ENCODE results near the gene MCF2L.

Gene MCF2L

DNA sequence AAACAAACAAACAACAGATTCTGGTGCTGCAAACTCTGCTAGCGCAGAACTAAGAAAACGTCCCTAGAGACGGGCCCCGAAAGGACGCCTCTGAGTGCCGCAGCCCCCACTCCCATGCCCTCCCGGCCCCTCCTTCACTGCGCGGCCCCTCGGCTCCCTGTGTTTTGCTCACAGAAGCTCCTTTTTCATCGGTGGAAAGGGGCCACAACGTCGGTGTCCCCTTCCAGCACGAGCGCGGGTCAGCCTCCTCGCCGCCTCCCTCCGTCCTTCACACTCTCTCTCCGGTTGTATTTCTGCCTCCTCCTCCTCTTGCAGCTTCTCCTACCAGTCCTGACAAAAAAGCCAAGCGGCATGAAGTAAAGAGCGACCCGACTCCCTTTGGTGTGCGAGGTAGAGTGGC lies 121.8 kb downstream of the MCF2L start:
- no peak overlapping the region for H3K4me3 ChIP-seq (ENCODE audit: low read length in 2 of 2)
- no peaks in the 10 kb centered on the region for H3K4me1 ChIP-seq (ENCODE audit: control insufficient read depth, insufficient read depth, low read length)
- H3K27me3 ChIP-seq (ENCODE audit: control insufficient read depth in 1 of 2, insufficient read depth in 2 of 2, low read length in 2 of 2) = peaks cover 0 to 5% of the 10 kb centered on the region in 2 donors
- no peak overlapping the region for H3K27ac ChIP-seq (ENCODE audit: low read length)
- H3K9ac ChIP-seq (ENCODE audit: low read length in 2 of 2) = no peak overlapping the region
- no peaks in the 10 kb centered on the region for H3K9me3 ChIP-seq (ENCODE audit: control insufficient read depth in 2 of 2, low read length in 2 of 2)
- H3K36me3 ChIP-seq (ENCODE audit: control insufficient read depth in 2 of 2, insufficient read depth in 2 of 2, low read length in 2 of 2) = no peaks in the 10 kb centered on the region

- Histone ChIP-seq H3K4me3 (ENCODE audit: low read length in 2 of 2) (no peak overlapping the region), H3K9ac (ENCODE audit: low read length in 2 of 2) (no peak overlapping the region), H3K9me3 (ENCODE audit: control insufficient read depth in 2 of 2, low read length in 2 of 2) (no peaks in the 10 kb centered on the region), H3K4me1 (ENCODE audit: control insufficient read depth, insufficient read depth, low read length) (no peaks in the 10 kb centered on the region), H3K27ac (ENCODE audit: low read length) (no peak overlapping the region), H3K27me3 (ENCODE audit: control insufficient read depth in 1 of 2, insufficient read depth in 2 of 2, low read length in 2 of 2) (peaks cover 0 to 5% of the 10 kb centered on the region in 2 donors), H3K36me3 (ENCODE audit: control insufficient read depth in 2 of 2, insufficient read depth in 2 of 2, low read length in 2 of 2) (no peaks in the 10 kb centered on the region)
Observed at GRCh38 chr13:113091211-113091771, 122.3 kb downstream of the MCF2L start.

DNA sequence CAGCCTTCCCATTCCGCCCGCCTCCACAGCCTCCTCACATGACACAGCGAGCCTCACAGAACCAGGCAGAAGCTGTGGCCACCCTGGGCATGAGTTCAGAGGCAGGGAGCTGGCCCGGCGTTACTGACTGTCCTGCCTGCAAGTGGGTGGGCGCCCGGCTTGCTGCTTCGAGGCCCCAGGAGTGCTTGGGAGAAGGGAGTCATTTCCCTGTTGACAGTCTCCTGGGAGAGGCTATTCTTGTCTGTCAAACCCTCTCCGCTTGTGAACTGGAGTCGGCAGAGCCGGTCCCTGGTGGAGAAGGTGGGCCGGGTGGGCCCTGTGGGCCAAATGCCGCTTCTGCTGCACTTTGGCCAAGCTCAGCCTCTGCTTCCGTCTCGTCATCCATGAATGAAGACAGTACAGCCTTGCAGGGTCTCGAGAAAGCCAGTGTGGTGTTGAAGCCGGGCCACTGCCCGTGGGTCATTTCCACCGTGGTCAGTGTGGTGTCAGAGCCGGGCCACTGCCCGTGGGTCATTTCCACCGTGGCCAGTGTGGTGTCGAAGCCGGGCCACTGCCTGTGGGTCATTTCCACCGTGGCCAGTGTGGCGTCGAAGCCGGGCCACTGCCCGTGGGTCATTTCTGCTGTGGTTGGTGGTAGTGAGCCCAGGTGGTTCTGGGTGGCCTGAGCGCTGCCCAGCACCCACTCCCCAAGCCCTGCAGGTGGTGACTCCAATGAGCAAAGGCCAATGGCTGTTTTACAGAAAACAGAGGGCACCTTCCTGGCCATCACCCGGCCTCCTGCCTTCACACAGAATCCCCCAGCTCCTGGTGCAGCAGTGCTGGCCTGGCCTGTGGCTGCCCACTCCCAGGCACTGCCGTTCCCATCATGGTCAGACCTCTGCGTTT lies 123.1 kb downstream of the MCF2L start:
- Histone ChIP-seq H3K9ac (ENCODE audit: low read length in 2 of 2) (no peak overlapping the region), H3K36me3 (ENCODE audit: control insufficient read depth in 2 of 2, insufficient read depth in 2 of 2, low read length in 2 of 2) (no peaks in the 10 kb centered on the region), H3K27me3 (ENCODE audit: control insufficient read depth in 1 of 2, insufficient read depth in 2 of 2, low read length in 2 of 2) (peaks cover 0 to 8% of the 10 kb centered on the region in 2 donors), H3K9me3 (ENCODE audit: control insufficient read depth in 2 of 2, low read length in 2 of 2) (no peaks in the 10 kb centered on the region), H3K27ac (ENCODE audit: low read length) (no peak overlapping the region), H3K4me1 (ENCODE audit: control insufficient read depth, insufficient read depth, low read length) (no peaks in the 10 kb centered on the region), H3K4me3 (ENCODE audit: low read length in 2 of 2) (no peak overlapping the region)

DNA sequence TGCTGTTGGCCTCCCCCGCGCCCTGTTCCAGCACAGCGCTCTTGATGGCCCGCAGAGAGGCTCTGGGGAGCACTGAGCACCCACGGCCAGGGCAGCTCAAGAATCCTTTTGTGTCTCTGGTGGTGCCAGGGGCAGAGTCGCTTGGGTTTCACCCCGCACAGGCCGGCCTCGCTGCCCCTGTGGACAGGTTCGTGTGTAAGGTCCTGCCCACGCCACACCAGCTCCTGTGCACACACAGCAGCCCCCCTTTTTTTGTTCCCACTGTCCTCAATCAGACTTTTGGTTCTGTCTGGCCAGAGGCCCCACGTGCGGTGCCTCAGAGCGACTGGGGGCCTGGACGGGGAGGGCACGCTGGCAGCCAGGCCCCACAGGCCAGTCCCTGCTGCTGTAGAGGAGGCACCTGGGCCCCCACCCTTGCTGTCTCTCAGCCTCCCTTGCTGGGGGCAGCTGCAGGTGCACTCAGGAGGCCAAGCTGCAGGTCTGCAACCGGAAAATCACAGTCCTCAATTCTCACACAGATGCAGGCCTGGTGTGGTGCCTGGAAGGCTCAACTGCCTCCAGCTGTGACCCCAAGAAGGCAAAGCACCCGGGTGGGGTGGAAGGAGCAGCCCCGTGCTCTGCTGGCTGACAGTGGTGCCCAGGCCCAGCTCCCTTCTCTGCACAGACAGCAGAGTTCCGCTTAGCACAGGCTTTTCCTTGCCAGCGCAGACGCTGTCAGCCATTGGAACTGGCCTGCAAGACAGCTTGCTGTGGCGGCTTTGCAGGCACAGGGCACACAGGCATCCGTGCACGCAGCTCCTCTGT lies 124.0 kb downstream of the MCF2L start:
- no peaks in the 10 kb centered on the region for H3K4me1 ChIP-seq (ENCODE audit: control insufficient read depth, insufficient read depth, low read length)
- H3K9me3 ChIP-seq (ENCODE audit: control insufficient read depth in 2 of 2, low read length in 2 of 2) = no peaks in the 10 kb centered on the region
- H3K36me3 ChIP-seq (ENCODE audit: control insufficient read depth in 2 of 2, insufficient read depth in 2 of 2, low read length in 2 of 2) = no peaks in the 10 kb centered on the region
- no peak overlapping the region for H3K4me3 ChIP-seq (ENCODE audit: low read length in 2 of 2)
- peaks cover 3 to 7% of the 10 kb centered on the region in 2 donors for H3K27me3 ChIP-seq (ENCODE audit: control insufficient read depth in 1 of 2, insufficient read depth in 2 of 2, low read length in 2 of 2)
- H3K27ac ChIP-seq (ENCODE audit: low read length) = no peak overlapping the region
- no peak overlapping the region for H3K9ac ChIP-seq (ENCODE audit: low read length in 2 of 2)

DNA sequence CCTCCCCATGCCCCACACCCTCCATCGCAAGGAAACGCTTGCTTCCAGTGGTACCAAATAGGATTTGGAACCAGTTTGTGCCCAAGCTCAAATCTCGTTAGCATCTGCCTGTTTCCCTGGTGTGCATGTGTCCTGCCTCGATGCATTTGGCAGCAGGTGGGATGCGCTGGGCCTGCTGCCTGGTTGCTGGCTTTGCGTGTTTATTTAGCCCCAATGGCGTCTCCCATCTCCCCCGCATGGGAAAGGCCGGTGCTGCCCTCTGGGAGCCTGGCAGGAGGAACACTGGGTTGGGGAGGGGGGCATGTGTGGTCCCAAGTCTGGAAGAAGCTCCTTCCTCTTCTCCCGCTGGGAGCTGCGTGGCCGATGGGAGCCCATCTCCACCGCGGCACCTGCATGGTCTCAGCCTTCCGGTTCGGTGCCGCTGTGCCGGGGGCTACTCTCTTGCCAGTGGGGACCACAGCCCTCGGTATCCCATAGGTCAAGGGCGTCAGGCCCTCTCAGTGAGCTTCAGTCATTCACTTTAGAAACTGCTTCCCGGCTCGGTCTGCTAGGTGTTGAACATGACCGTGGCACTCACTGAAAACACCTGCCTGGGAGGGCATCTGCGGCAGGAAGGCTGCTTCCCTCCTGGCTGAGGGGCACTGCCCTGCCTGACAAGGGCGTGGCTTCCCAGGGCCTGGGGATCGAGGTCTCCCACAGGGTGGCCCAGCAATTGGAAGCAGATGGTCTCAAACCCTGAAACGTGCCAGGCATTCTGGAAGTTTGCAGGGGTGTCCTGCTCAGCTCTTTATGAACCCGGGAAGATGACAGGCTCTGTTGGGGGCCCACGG lies 124.8 kb downstream of the MCF2L start:
- Histone ChIP-seq H3K9ac (ENCODE audit: low read length in 2 of 2) (no peak overlapping the region), H3K27me3 (ENCODE audit: control insufficient read depth in 1 of 2, insufficient read depth in 2 of 2, low read length in 2 of 2) (peaks cover 10% of the 10 kb centered on the region in 2 donors), H3K4me1 (ENCODE audit: control insufficient read depth, insufficient read depth, low read length) (no peaks in the 10 kb centered on the region), H3K4me3 (ENCODE audit: low read length in 2 of 2) (no peak overlapping the region), H3K27ac (ENCODE audit: low read length) (no peak overlapping the region), H3K9me3 (ENCODE audit: control insufficient read depth in 2 of 2, low read length in 2 of 2) (no peaks in the 10 kb centered on the region), H3K36me3 (ENCODE audit: control insufficient read depth in 2 of 2, insufficient read depth in 2 of 2, low read length in 2 of 2) (no peaks in the 10 kb centered on the region)

GRCh38 chr13:113094410-113094800 lies 125.4 kb downstream of the MCF2L start:
- Histone ChIP-seq H3K4me3 (ENCODE audit: low read length in 2 of 2) (no peak overlapping the region), H3K27ac (ENCODE audit: low read length) (no peak overlapping the region), H3K36me3 (ENCODE audit: control insufficient read depth in 2 of 2, insufficient read depth in 2 of 2, low read length in 2 of 2) (no peaks in the 10 kb centered on the region)

GRCh38 chr13:113095146-113096051 lies 126.4 kb downstream of the MCF2L start:
- peaks cover 10% of the 10 kb centered on the region in 2 donors for H3K27me3 ChIP-seq (ENCODE audit: control insufficient read depth in 1 of 2, insufficient read depth in 2 of 2, low read length in 2 of 2)
- H3K9me3 ChIP-seq (ENCODE audit: control insufficient read depth in 2 of 2, low read length in 2 of 2) = no peaks in the 10 kb centered on the region
- no peak overlapping the region for H3K4me3 ChIP-seq (ENCODE audit: low read length in 2 of 2)
- H3K4me1 ChIP-seq (ENCODE audit: control insufficient read depth, insufficient read depth, low read length) = no peaks in the 10 kb centered on the region
- H3K27ac ChIP-seq (ENCODE audit: low read length) = no peak overlapping the region
- no peak overlapping the region for H3K9ac ChIP-seq (ENCODE audit: low read length in 2 of 2)
- H3K36me3 ChIP-seq (ENCODE audit: control insufficient read depth in 2 of 2, insufficient read depth in 2 of 2, low read length in 2 of 2) = no peaks in the 10 kb centered on the region

More at GRCh38 chr13:113094410-113094800, 125.4 kb downstream of the MCF2L start:
- H3K27me3 ChIP-seq (ENCODE audit: control insufficient read depth in 1 of 2, insufficient read depth in 2 of 2, low read length in 2 of 2) = peaks cover 10% of the 10 kb centered on the region in 2 donors
- no peak overlapping the region for H3K9ac ChIP-seq (ENCODE audit: low read length in 2 of 2)
- no peaks in the 10 kb centered on the region for H3K9me3 ChIP-seq (ENCODE audit: control insufficient read depth in 2 of 2, low read length in 2 of 2)
- H3K4me1 ChIP-seq (ENCODE audit: control insufficient read depth, insufficient read depth, low read length) = no peaks in the 10 kb centered on the region

GRCh38 chr13:113096052-113096744 lies 127.2 kb downstream of the MCF2L start:
- no peaks in the 10 kb centered on the region for H3K4me1 ChIP-seq (ENCODE audit: control insufficient read depth, insufficient read depth, low read length)
- no peak overlapping the region for H3K4me3 ChIP-seq (ENCODE audit: low read length in 2 of 2)
- H3K27ac ChIP-seq (ENCODE audit: low read length) = no peak overlapping the region
- peaks cover 10% of the 10 kb centered on the region in 2 donors for H3K27me3 ChIP-seq (ENCODE audit: control insufficient read depth in 1 of 2, insufficient read depth in 2 of 2, low read length in 2 of 2)
- H3K9me3 ChIP-seq (ENCODE audit: control insufficient read depth in 2 of 2, low read length in 2 of 2) = no peaks in the 10 kb centered on the region
- no peaks in the 10 kb centered on the region for H3K36me3 ChIP-seq (ENCODE audit: control insufficient read depth in 2 of 2, insufficient read depth in 2 of 2, low read length in 2 of 2)
- no peak overlapping the region for H3K9ac ChIP-seq (ENCODE audit: low read length in 2 of 2)

- H3K4me3 ChIP-seq (ENCODE audit: low read length in 2 of 2) = no peak overlapping the region
- H3K9ac ChIP-seq (ENCODE audit: low read length in 2 of 2) = no peak overlapping the region
- H3K27me3 ChIP-seq (ENCODE audit: control insufficient read depth in 1 of 2, insufficient read depth in 2 of 2, low read length in 2 of 2) = peaks cover 10% of the 10 kb centered on the region in 2 donors
- H3K27ac ChIP-seq (ENCODE audit: low read length) = no peak overlapping the region
- no peaks in the 10 kb centered on the region for H3K4me1 ChIP-seq (ENCODE audit: control insufficient read depth, insufficient read depth, low read length)
- no peaks in the 10 kb centered on the region for H3K9me3 ChIP-seq (ENCODE audit: control insufficient read depth in 2 of 2, low read length in 2 of 2)
- no peaks in the 10 kb centered on the region for H3K36me3 ChIP-seq (ENCODE audit: control insufficient read depth in 2 of 2, insufficient read depth in 2 of 2, low read length in 2 of 2)
Observed at GRCh38 chr13:113096745-113097305, 127.8 kb downstream of the MCF2L start.
